A673 (cell line): ENCODE measurements around the gene SLC5A5. TPM values are rescaled to one million over a fixed set of nuclear protein-coding genes. Genes with fewer than 3 reads are reported as not detected.
A peak's percentile ranks its signal among the peaks of the same experiment; 100 is the strongest.

Experiments used
- BruUV-seq: library from RNA; stranded (reverse); fragments of 400-500 nt; replicated peaks from 2 replicates; lab custom pipeline; 2021; lab: Mats Ljungman, UMichigan
- CTCF ChIA-PET: fragments of 300-600 bp; sonication (Branson Sonifier 250); formaldehyde crosslinking; loops from one replicate; lab custom pipeline; 2022; ENCODE audit warnings: antibody characterized with exemption; lab: Charles Lee
- POLR2A ChIA-PET: fragments of 300-600 bp; sonication (Branson Sonifier 250); formaldehyde crosslinking; loops from one replicate; lab custom pipeline; 2022; ENCODE audit warnings: antibody characterized with exemption; ENCODE audit not compliant: low non-redundant PET; lab: Charles Lee
- DNase-seq: peaks from one replicate; pipeline ENCODE4 v3.0.0-alpha.2; 2015; ENCODE audit warnings: low spot score
- H3K27ac ChIP-seq: fragments of 200-600 bp; sonication (generic); 2 replicates; pipeline ENCODE4 v1.5.1; 2016; ENCODE audit warnings: mixed run types, low read depth, mild to moderate bottlenecking, mixed read lengths, antibody characterized with exemption, low read length; ENCODE audit not compliant: poor library complexity, severe bottlenecking
- H3K27me3 ChIP-seq: fragments of 200-600 bp; sonication (generic); replicated peaks from 2 replicates; pipeline ENCODE4 v1.6.1; 2017; ENCODE audit warnings: mixed run types, low read depth, mild to moderate bottlenecking, mixed read lengths, antibody characterized with exemption, low read length; ENCODE audit not compliant: insufficient read depth, poor library complexity
- H3K36me3 ChIP-seq: fragments of 200-600 bp; sonication (generic); 2 replicates; pipeline ENCODE4 v1.6.1; 2016; ENCODE audit warnings: mixed run types, mild to moderate bottlenecking, mixed read lengths, antibody characterized with exemption, low read length; ENCODE audit not compliant: insufficient read depth, poor library complexity, severe bottlenecking
- H3K4me1 ChIP-seq: fragments of 200-600 bp; sonication (generic); 2 replicates; pipeline ENCODE4 v1.6.1; 2017; ENCODE audit warnings: mixed run types, mild to moderate bottlenecking, mixed read lengths, antibody characterized with exemption, low read length; ENCODE audit not compliant: insufficient read depth, poor library complexity, severe bottlenecking
- H3K4me3 ChIP-seq: fragments of 200-600 bp; sonication (generic); 2 replicates; pipeline ENCODE4 v1.5.1; 2016; ENCODE audit warnings: low read depth, mixed run types, mild to moderate bottlenecking, mixed read lengths, low read length; ENCODE audit not compliant: poor library complexity, severe bottlenecking
- H3K9me3 ChIP-seq: fragments of 200-600 bp; sonication (generic); 2 replicates; pipeline ENCODE4 v1.6.1; 2016; ENCODE audit warnings: mixed run types, low read depth, mild to moderate bottlenecking, mixed read lengths, antibody characterized with exemption, low read length; ENCODE audit not compliant: poor library complexity, severe bottlenecking
- EZH2 ChIP-seq: fragments of 200-600 bp; sonication (generic); IDR thresholded peaks from 2 replicates; pipeline ENCODE4 v1.6.1; 2017; ENCODE audit warnings: borderline replicate concordance, low read depth, mild to moderate bottlenecking, mixed read lengths, antibody characterized with exemption, low read length; ENCODE audit not compliant: poor library complexity, severe bottlenecking
- intact Hi-C: fragments of 100-400 bp; cut with micrococcal nuclease; formaldehyde crosslinking; loops from one replicate; pipeline ENCODE4 v1.10.0; 2022; ENCODE audit not compliant: unreplicated experiment
- total RNA-seq: library from RNA; stranded (reverse); gene quantifications from 2 replicates; pipeline ENCODE4 v1.2.3, GENCODE V29; 2021
- TF ChIP-seq, protein P1 (sequence below): fragments of 300-800, 200-600 bp; sonication (generic); conservative IDR thresholded peaks from 2 replicates; pipeline ENCODE4 v1.5.1; 2017; ENCODE audit warnings: low read depth, mild to moderate bottlenecking, antibody characterized with exemption, low read length, moderate library complexity, mixed read lengths

Gene SLC5A5
- total RNA-seq, 1 experiment from 2014 or later: not detected

DNA sequence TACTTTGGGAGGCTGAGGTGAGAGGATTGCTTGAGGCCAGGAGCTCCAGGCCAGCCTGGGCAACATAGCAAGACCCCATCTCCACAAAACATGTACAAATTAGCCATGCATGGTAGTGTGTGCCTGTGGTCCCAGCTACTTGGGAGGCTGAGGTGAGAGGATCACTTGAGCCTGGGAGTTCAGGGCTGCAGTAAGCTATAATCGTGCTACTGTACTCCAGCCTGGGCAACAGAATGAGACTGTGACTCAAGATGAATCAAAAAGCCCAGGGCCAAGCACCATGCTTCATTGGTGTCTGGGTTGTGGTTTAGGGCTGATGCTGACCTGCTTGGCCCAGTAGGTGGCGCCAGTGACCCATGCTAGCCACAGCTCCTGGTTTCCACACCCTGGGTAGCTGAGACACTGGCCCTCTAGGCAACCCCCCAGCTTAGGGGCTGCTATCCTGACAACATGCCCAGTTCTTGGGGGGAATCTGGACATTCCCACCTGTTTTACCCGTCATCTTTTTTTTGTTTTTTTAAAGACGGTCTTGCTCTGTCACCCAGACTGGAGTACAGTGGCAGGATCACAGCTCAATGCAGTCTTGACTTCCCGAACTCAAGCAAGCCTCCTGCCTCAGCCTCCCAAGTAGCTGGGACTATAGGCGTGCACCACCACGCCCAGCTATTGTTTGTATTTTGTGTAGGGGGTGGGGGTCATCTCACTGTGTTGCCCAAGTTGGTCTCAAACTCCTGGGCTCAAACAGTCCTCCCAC lies 66.5 kb downstream of the SLC5A5 start:
- no TSS peak for BruUV-seq
- Histone ChIP-seq H3K27ac (no peak overlapping the region), H3K4me1 (peaks cover 18% of the 10 kb centered on the region), H3K4me3 (no peak overlapping the region), H3K9me3 (no peaks in the 10 kb centered on the region), H3K36me3 (no peaks in the 10 kb centered on the region), H3K27me3 (no peaks in the 10 kb centered on the region)
- TF ChIP-seq EZH2: no peak
- TF ChIP-seq, protein P1, sequence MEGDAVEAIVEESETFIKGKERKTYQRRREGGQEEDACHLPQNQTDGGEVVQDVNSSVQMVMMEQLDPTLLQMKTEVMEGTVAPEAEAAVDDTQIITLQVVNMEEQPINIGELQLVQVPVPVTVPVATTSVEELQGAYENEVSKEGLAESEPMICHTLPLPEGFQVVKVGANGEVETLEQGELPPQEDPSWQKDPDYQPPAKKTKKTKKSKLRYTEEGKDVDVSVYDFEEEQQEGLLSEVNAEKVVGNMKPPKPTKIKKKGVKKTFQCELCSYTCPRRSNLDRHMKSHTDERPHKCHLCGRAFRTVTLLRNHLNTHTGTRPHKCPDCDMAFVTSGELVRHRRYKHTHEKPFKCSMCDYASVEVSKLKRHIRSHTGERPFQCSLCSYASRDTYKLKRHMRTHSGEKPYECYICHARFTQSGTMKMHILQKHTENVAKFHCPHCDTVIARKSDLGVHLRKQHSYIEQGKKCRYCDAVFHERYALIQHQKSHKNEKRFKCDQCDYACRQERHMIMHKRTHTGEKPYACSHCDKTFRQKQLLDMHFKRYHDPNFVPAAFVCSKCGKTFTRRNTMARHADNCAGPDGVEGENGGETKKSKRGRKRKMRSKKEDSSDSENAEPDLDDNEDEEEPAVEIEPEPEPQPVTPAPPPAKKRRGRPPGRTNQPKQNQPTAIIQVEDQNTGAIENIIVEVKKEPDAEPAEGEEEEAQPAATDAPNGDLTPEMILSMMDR: peak; percentile 92
- ChIA-PET CTCF (interaction anchor here (0.5 to 1.4 kb wide), 10 partner anchors 12 to 858 kb away, joined by 3 to 18 read pairs (median 4); partner anchors contain the start of gene ARRDC2), POLR2A (interaction anchor here (0.5 kb wide), 1 partner anchor 118 kb away, joined by 14 read pairs; no protein-coding TSS in a partner anchor)
- DNase-seq: peak; percentile 84
- intact Hi-C loops: loop anchor here (1.0 kb wide), 2 partner anchors 59 to 120 kb away; no protein-coding TSS in a partner anchor

GRCh38 chr19:17942181-17942580 lies 70.4 kb downstream of the SLC5A5 start:
- Histone ChIP-seq H3K4me1 (peaks cover 40% of the 10 kb centered on the region), H3K36me3 (no peaks in the 10 kb centered on the region), H3K27ac (peak overlapping the region; percentile 42), H3K9me3 (no peaks in the 10 kb centered on the region), H3K27me3 (no peaks in the 10 kb centered on the region), H3K4me3 (peak overlapping the region; percentile 32)
- TF ChIP-seq, protein P1: no peak
- TF ChIP-seq EZH2: no peak
- POLR2A ChIA-PET: no interaction called here
- BruUV-seq: no TSS peak
- no peak for DNase-seq
- intact Hi-C loops: no loop called here
- CTCF ChIA-PET: no interaction called here

DNA sequence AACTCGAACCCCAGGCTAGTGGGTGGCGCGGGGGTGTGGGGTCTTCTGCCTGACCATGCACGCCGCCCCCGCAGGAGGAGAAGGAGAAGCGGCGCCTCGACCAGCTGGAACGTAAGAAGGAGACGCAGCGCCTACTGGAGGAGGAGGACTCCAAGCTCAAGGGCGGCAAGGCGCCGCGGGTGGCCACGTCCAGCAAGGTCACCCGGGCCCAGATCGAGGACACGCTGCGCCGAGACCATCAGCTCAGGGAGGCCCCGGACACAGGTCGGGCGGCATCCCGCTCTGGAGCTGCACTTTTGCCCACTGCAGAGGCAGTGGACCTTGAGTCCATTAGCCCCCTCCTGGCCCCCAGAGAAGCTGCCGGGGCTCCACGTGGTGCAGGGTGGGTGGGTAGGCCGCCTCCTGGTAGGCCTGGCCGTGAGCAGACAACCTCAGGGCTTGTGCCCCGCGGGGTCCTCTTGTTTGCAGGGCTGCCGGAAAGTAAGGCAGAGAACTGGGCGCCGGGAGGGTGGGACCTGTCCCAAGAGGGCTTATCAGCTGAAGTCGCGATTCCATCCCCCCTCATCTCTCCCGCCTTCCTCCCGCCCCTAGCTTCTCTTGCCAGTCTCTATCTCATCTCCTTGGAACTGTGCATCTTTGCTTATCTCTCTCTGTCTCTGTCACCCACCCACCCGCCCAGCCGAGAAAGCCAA lies 71.0 kb downstream of the SLC5A5 start:
- ChIA-PET CTCF (interaction anchor here (0.8 kb wide), 1 partner anchor 10 kb away, joined by 3 read pairs; the partner anchor contains the start of gene CCDC124), POLR2A (no interaction called here)
- intact Hi-C loops: no loop called here
- H3K27ac ChIP-seq: peak overlapping the region; percentile 42
- H3K36me3 ChIP-seq: no peaks in the 10 kb centered on the region
- TF ChIP-seq, protein P1: 0 out of 2 replicates have a peak, but pooled peaks have one; percentile 11
- no peak for TF ChIP-seq EZH2
- DNase-seq: no peak
- no peaks in the 10 kb centered on the region for H3K9me3 ChIP-seq
- BruUV-seq: TSS peak; percentile 87
- H3K27me3 ChIP-seq: no peaks in the 10 kb centered on the region
- peaks cover 44% of the 10 kb centered on the region for H3K4me1 ChIP-seq
- peak overlapping the region; percentile 32 for H3K4me3 ChIP-seq
